IMR-90 (cell line): ENCODE data around the gene VMAC. TPM values are rescaled to one million over a fixed set of nuclear protein-coding genes. Genes with fewer than 3 reads are reported as not detected.

Experiments used
- ATAC-seq: fragments of 200-7000 bp; cut with Tn5 transposase; 2 replicates; pipeline ENCODE4 v1.9.1; 2020; ENCODE audit warnings: low read depth, mild to moderate bottlenecking, moderate library complexity
- BruUV-seq: library from RNA; stranded (reverse); fragments of 400-500 nt; replicated peaks from 2 replicates; lab custom pipeline; 2021; lab: Mats Ljungman, UMichigan
- CTCF ChIA-PET: fragments of 300-600 bp; formaldehyde crosslinking; extraction: SDS; loops from one replicate; lab custom pipeline; 2021; ENCODE audit warnings: antibody characterized with exemption; lab: Yijun Ruan, JAX
- POLR2A ChIA-PET: fragments of 300-600 bp; sonication (Branson Sonifier 250); formaldehyde crosslinking; loops from one replicate; lab custom pipeline; 2022; ENCODE audit warnings: antibody characterized with exemption; ENCODE audit not compliant: unreplicated experiment; lab: Charles Lee
- DNase-seq: peaks from one replicate; pipeline ENCODE4 v3.0.0; 2013
- H2AFZ ChIP-seq: replicated peaks from 2 replicates; pipeline ENCODE3; 2013; ENCODE audit warnings: low read length, mild to moderate bottlenecking; ENCODE audit not compliant: poor library complexity
- H2AK5ac ChIP-seq: 2 replicates; pipeline ENCODE4 v1.6.1; 2013; ENCODE audit warnings: low read depth, low read length, inconsistent platforms
- H2AK9ac ChIP-seq: replicated peaks from 2 replicates; pipeline ENCODE3; 2013; ENCODE audit warnings: mild to moderate bottlenecking, low read depth, low read length, moderate library complexity; ENCODE audit not compliant: poor library complexity
- H2BK120ac ChIP-seq: 2 replicates; pipeline ENCODE4 v1.6.1; 2013; ENCODE audit warnings: low read depth, low read length, inconsistent platforms
- H2BK15ac ChIP-seq: 3 replicates; pipeline ENCODE4 v1.6.1; 2013; ENCODE audit warnings: low read depth, low read length, inconsistent platforms
- H2BK20ac ChIP-seq: 2 replicates; pipeline ENCODE4 v1.6.1; 2013; ENCODE audit warnings: low read depth, mild to moderate bottlenecking, inconsistent platforms, low read length, moderate library complexity
- H2BK5ac ChIP-seq: 2 replicates; pipeline ENCODE4 v1.6.1; 2013; ENCODE audit warnings: mild to moderate bottlenecking, low read depth, low read length, inconsistent platforms; ENCODE audit not compliant: poor library complexity, severe bottlenecking
- H3K14ac ChIP-seq: replicated peaks from 2 replicates; pipeline ENCODE4 v1.6.1; 2013; ENCODE audit warnings: low read depth, low read length, inconsistent platforms
- H3K18ac ChIP-seq: 2 replicates; pipeline ENCODE4 v1.6.1; 2013; ENCODE audit warnings: low read depth, low read length, control low read depth
- H3K23ac ChIP-seq: 2 replicates; pipeline ENCODE4 v1.6.1; 2013; ENCODE audit warnings: low read depth, low read length, inconsistent platforms
- H3K27ac ChIP-seq: 2 replicates; pipeline ENCODE4 v1.5.1; 2013; ENCODE audit warnings: mild to moderate bottlenecking, control low read depth, low read length; ENCODE audit not compliant: insufficient read depth
- H3K27me3 ChIP-seq: 2 replicates; pipeline ENCODE4 v1.6.1; 2013; ENCODE audit warnings: low read length; ENCODE audit not compliant: control insufficient read depth, insufficient read depth
- H3K36me3 ChIP-seq: 2 replicates; pipeline ENCODE4 v1.6.1; 2013; ENCODE audit warnings: low read length, mixed read lengths; ENCODE audit not compliant: control insufficient read depth, insufficient read depth
- H3K4ac ChIP-seq: 2 replicates; pipeline ENCODE4 v1.6.1; 2013; ENCODE audit warnings: low read depth, low read length, inconsistent platforms
- H3K4me1 ChIP-seq: 2 replicates; pipeline ENCODE4 v1.6.1; 2013; ENCODE audit warnings: low read length, mixed read lengths; ENCODE audit not compliant: control insufficient read depth, insufficient read depth
- H3K4me2 ChIP-seq: 2 replicates; pipeline ENCODE4 v1.6.1; 2013; ENCODE audit warnings: low read depth, mild to moderate bottlenecking, control low read depth, low read length, moderate library complexity
- H3K4me3 ChIP-seq: 2 replicates; pipeline ENCODE4 v1.5.1; 2013; ENCODE audit warnings: low read depth, mild to moderate bottlenecking, control low read depth, low read length, moderate library complexity; ENCODE audit not compliant: insufficient read depth
- H3K56ac ChIP-seq: 2 replicates; pipeline ENCODE4 v1.6.1; 2013; ENCODE audit warnings: low read length, inconsistent platforms; ENCODE audit not compliant: insufficient read depth; ENCODE audit errors: extremely low read depth
- H3K79me1 ChIP-seq, 2 experiments: 2 replicates each; pipeline ENCODE4 v1.6.1; 2013; ENCODE audit warnings: low read length in 2 of 2, inconsistent platforms in 1 of 2, low read depth in 1 of 2
- H3K9ac ChIP-seq: 2 replicates; pipeline ENCODE4 v1.6.1; 2013; ENCODE audit warnings: low read depth, low read length, control low read depth
- H3K9me1 ChIP-seq: 2 replicates; pipeline ENCODE4 v1.6.1; 2013; ENCODE audit warnings: low read length, inconsistent platforms; ENCODE audit not compliant: insufficient read depth
- H3K9me3 ChIP-seq: 2 replicates; pipeline ENCODE4 v1.6.1; 2013; ENCODE audit warnings: low read length; ENCODE audit not compliant: control insufficient read depth, insufficient read depth
- H4K20me1 ChIP-seq: 2 replicates; pipeline ENCODE4 v1.6.1; 2013; ENCODE audit warnings: low read length, inconsistent platforms; ENCODE audit not compliant: insufficient read depth
- H4K5ac ChIP-seq: 2 replicates; pipeline ENCODE4 v1.6.1; 2013; ENCODE audit warnings: mild to moderate bottlenecking, low read depth, low read length, control low read depth
- H4K8ac ChIP-seq, 2 experiments: 2 replicates each; pipeline ENCODE4 v1.6.1; 2013; ENCODE audit warnings: low read depth in 2 of 2, low read length in 2 of 2, control low read depth in 1 of 2, inconsistent platforms in 1 of 2
- H4K91ac ChIP-seq: 2 replicates; pipeline ENCODE4 v1.6.1; 2013; ENCODE audit warnings: low read depth, low read length, inconsistent platforms; ENCODE audit not compliant: insufficient read depth
- CHD1 ChIP-seq: IDR thresholded peaks from 2 replicates; pipeline ENCODE4 v1.6.1; 2012; ENCODE audit warnings: low read depth, low read length, improper control_type of control experiment
- FOS ChIP-seq: fragments of 150-350 bp; IDR thresholded peaks from 2 replicates; pipeline ENCODE4 v1.6.1; 2016; ENCODE audit warnings: low read depth, low read length
- MAFK ChIP-seq: IDR thresholded peaks from 2 replicates; pipeline ENCODE4 v1.6.1; 2012; ENCODE audit warnings: low read depth, low read length, improper control_type of control experiment
- MXI1 ChIP-seq: IDR thresholded peaks from 2 replicates; pipeline ENCODE4 v1.6.1; 2012; ENCODE audit warnings: low read depth, mild to moderate bottlenecking, low read length, moderate library complexity, borderline replicate concordance
- NFE2L2 ChIP-seq: fragments of 150-350 bp; IDR thresholded peaks from 2 replicates; pipeline ENCODE4 v1.6.1; 2016; ENCODE audit warnings: low read depth, mild to moderate bottlenecking, low read length
- POLR2A ChIP-seq: IDR thresholded peaks from 2 replicates; pipeline ENCODE4 v1.6.1; 2012; ENCODE audit warnings: mild to moderate bottlenecking, low read depth, low read length
- WGBS, 2 experiments: methylation state at CpG; one replicate each; pipeline versions ENCODE4 v1.1.5 to v1.1.7; 2013; ENCODE audit warnings: missing lambda C conversion rate in 2 of 2; ENCODE audit not compliant: insufficient read length in 1 of 2; ENCODE audit errors: extremely low coverage in 2 of 2; 5-methylcytosine and 5-hydroxymethylcytosine counted together
- dilution Hi-C: fragments of 300-500 bp; cut with HindIII; formaldehyde crosslinking; loops from one replicate; pipeline ENCODE4 v1.14.3; 2018; ENCODE audit warnings: low sequenced_read_pairs; ENCODE audit not compliant: unreplicated experiment
- in situ Hi-C: fragments of 300-500 bp; cut with MboI; formaldehyde crosslinking; loops from 3 replicates; pipeline ENCODE4 v1.14.3; 2019; ENCODE audit warnings: low sequenced_read_pairs, inconsistent platforms, mixed read lengths
- intact Hi-C: fragments of 100-400 bp; cut with micrococcal nuclease; formaldehyde crosslinking; loops from 2 replicates; pipeline ENCODE4 v1.10.0; 2022
- polyA plus RNA-seq, 3 experiments: library from polyadenylated mRNA; depleted of rRNA; stranded (reverse); fragments of >200 nt; gene quantifications; 2 replicates each; pipeline ENCODE4 v1.2.3, GENCODE V29; 2012; ENCODE audit warnings: low replicate concordance in 1 of 3
- total RNA-seq: library from RNA; depleted of rRNA; stranded (reverse); fragments of >200 nt; gene quantifications from 2 replicates; pipeline ENCODE4 v1.2.3, GENCODE V29; 2012

VMAC gene
- total and polyA plus RNA-seq, 2 of the 4 experiments (the other 2 are of a cell fraction): 1.4 to 3.1 TPM

DNA sequence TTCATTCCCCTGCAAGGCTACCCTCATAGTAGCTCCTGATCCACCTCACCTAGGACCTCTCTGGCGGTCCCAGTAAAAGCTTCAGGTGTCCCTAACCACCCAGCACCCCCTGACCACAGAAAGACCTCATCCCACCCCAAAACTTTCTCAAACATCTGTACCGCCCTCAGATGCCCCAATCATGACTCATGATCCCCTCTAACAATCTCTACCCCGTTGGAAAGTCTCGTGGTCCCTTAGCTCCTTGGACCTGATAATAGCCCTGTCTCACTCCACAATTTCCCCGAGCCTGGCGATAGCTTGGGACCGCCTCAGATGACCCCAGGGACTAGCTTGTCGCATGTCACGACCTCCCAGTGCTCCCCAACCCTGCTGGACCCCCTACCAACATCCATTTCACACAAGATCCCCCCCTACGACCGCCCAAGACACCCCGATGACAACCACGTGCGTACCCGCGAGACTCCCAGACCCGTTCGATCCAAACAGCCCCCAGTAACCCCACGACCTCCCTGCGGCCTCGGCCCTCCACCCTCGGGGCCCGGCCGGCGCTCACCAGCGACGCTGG is 1.5 kb upstream of the VMAC start:
- Histone ChIP-seq H3K9me3 (no peaks in the 10 kb centered on the region), H3K18ac (peak overlapping the region; percentile 52; the same call in 1 of the 2 replicates), H2AK9ac (peak overlapping the region; percentile 80), H2AFZ (peak overlapping the region; percentile 99), H3K27ac (peak overlapping the region; percentile 94), H3K36me3 (peaks cover 5% of the 10 kb centered on the region; the same call in 1 of the 2 replicates), H3K23ac (peak overlapping the region; percentile 77), H4K91ac (peak overlapping the region; percentile 67), H2BK20ac (no peak overlapping the region), H3K4ac (peak overlapping the region; percentile 87), H3K4me3 (peak overlapping the region; percentile 91), H3K56ac (peak overlapping the region; percentile 86), H3K14ac (peak overlapping the region; percentile 73), H3K9me1 (peaks cover 4% of the 10 kb centered on the region; the same call in 1 of the 2 replicates), H3K4me2 (peak overlapping the region; percentile 91), H4K8ac (peak overlapping the region; percentile 90 to 91), H2AK5ac (peak overlapping the region; percentile 60), H3K9ac (peak overlapping the region; percentile 93), H2BK120ac (peak overlapping the region; percentile 42; the same call in 1 of the 2 replicates), H2BK15ac (no peak overlapping the region), H4K20me1 (peaks cover 25% of the 10 kb centered on the region), H3K79me1 (peaks cover 4 to 55% of the 10 kb centered on the region in 2 experiments; a peak in 3 of 4 replicates), H3K4me1 (peaks cover 4% of the 10 kb centered on the region), H2BK5ac (peak overlapping the region; percentile 86), H4K5ac (peak overlapping the region; percentile 81), H3K27me3 (no peaks in the 10 kb centered on the region)
- TF ChIP-seq CHD1 (peak; percentile 79; the same call in 1 of the 2 replicates), POLR2A (peak; percentile 61; the same call in 1 of the 2 replicates), MXI1 (peak; percentile 35; the same call in 1 of the 2 replicates), NFE2L2 (no peak), FOS (peak; percentile 4; the same call in 1 of the 2 replicates), MAFK (no peak)
- dilution Hi-C loops (no loop called here), in situ Hi-C loops (no loop called here), intact Hi-C loops (no loop called here)
- WGBS, 2 experiments: 0% methylated on average over 4 of the region's 27 CpGs; no CpG with 5 or more reads in 1 of the 2 experiments
- ChIA-PET POLR2A (interaction anchor here (0.5 to 1.5 kb wide), 5 partner anchors 12 to 143 kb away, joined by 3 to 18 read pairs (median 5); partner anchors contain the start of gene NRTN), CTCF (interaction anchor here (0.6 to 3.4 kb wide), 3 partner anchors 65 to 99 kb away, joined by 3 to 18 read pairs (median 4); no protein-coding TSS in a partner anchor)
- no TSS peak for BruUV-seq
- DNase-seq (peak; percentile 49), ATAC-seq (no peak)
